Stimulated activated naive B cell treated with anti-CD40 and anti-IgM and Interleukin-4, amounts not matched to agents 10 μg/mL and 1 μg/mL and 100 μg/mL, for 72 hours (primary cell): Measurements from ENCODE around the gene ATRNL1.
"Not testable (repeated sequence)": the region's sequence is repeated elsewhere in the genome, so short reads cannot be mapped to it uniquely, and the experiment has no call there.

Experiments used
- ATAC-seq, 2 donors: fragments of 150-1000 bp; cut with Tn5 transposase; replicated peaks; 2 replicates each; pipeline ENCODE4 v1.10.0; 2021; ENCODE audit warnings: moderate library complexity in 1 of 2
- DNase-seq: peaks from one replicate; pipeline ENCODE4 v3.0.0; 2021
- H3K27ac Mint-ChIP-seq: one replicate; pipeline ENCODE4 v1.8.0; 2022; ENCODE audit warnings: mild to moderate bottlenecking, mixed read lengths
- H3K27me3 Mint-ChIP-seq, 2 donors: one replicate each; pipeline ENCODE4 v1.8.0; 2022; ENCODE audit warnings: mixed read lengths in 2 of 2
- H3K36me3 Mint-ChIP-seq, 2 donors: one replicate each; pipeline ENCODE4 v1.8.0; 2022; ENCODE audit warnings: mixed read lengths in 2 of 2, mild to moderate bottlenecking in 1 of 2
- H3K4me1 Mint-ChIP-seq, 2 donors: one replicate each; pipeline ENCODE4 v1.8.0; 2022; ENCODE audit warnings: mixed read lengths in 2 of 2, mild to moderate bottlenecking in 1 of 2
- H3K4me3 Mint-ChIP-seq, 2 donors: one replicate each; pipeline ENCODE4 v1.8.0; 2022; ENCODE audit warnings: mild to moderate bottlenecking in 2 of 2, mixed read lengths in 2 of 2, moderate library complexity in 1 of 2
- H3K9me3 Mint-ChIP-seq, 2 donors: one replicate each; pipeline ENCODE4 v1.8.0; 2022; ENCODE audit warnings: mixed read lengths in 2 of 2, mild to moderate bottlenecking in 1 of 2

ATRNL1 gene

GRCh38 chr10:115774721-115775120 lies 681.6 kb downstream of the ATRNL1 start:
- no peak overlapping the region for H3K4me3 Mint-ChIP-seq
- H3K27me3 Mint-ChIP-seq: no peaks in the 10 kb centered on the region
- H3K27ac Mint-ChIP-seq: no peak overlapping the region
- ATAC-seq (no peak), DNase-seq (no peak)
- no peaks in the 10 kb centered on the region for H3K4me1 Mint-ChIP-seq
- H3K9me3 Mint-ChIP-seq: peaks cover 0 to 2% of the 10 kb centered on the region in 2 donors
- H3K36me3 Mint-ChIP-seq: no peaks in the 10 kb centered on the region

GRCh38 chr10:115777646-115778045 lies 684.5 kb downstream of the ATRNL1 start:
- Mint-ChIP-seq H3K9me3 (peaks cover 0 to 4% of the 10 kb centered on the region in 2 donors), H3K27ac (no peak overlapping the region), H3K4me3 (no peak overlapping the region), H3K4me1 (no peaks in the 10 kb centered on the region), H3K36me3 (no peaks in the 10 kb centered on the region), H3K27me3 (no peaks in the 10 kb centered on the region)
- DNase-seq (no peak), ATAC-seq (no peak)

GRCh38 chr10:115790220-115790619 lies 697.1 kb downstream of the ATRNL1 start:
- H3K9me3 Mint-ChIP-seq: no peaks in the 10 kb centered on the region
- no peak for DNase-seq
- no peaks in the 10 kb centered on the region for H3K4me1 Mint-ChIP-seq
- no peak for ATAC-seq
- no peaks in the 10 kb centered on the region for H3K36me3 Mint-ChIP-seq
- no peak overlapping the region for H3K27ac Mint-ChIP-seq
- no peaks in the 10 kb centered on the region for H3K27me3 Mint-ChIP-seq
- no peak overlapping the region for H3K4me3 Mint-ChIP-seq

GRCh38 chr10:115795964-115796363 lies 702.8 kb downstream of the ATRNL1 start:
- DNase-seq (no peak), ATAC-seq (no peak)
- Mint-ChIP-seq H3K4me1 (no peaks in the 10 kb centered on the region), H3K4me3 (no peak overlapping the region), H3K27me3 (peaks cover 0 to 1% of the 10 kb centered on the region in 2 donors), H3K27ac (no peak overlapping the region), H3K9me3 (peaks cover 5% of the 10 kb centered on the region in 2 donors), H3K36me3 (no peaks in the 10 kb centered on the region)

- peaks cover 0 to 7% of the 10 kb centered on the region in 2 donors for H3K9me3 Mint-ChIP-seq
- H3K36me3 Mint-ChIP-seq: no peaks in the 10 kb centered on the region
- H3K27me3 Mint-ChIP-seq: peaks cover 0 to 9% of the 10 kb centered on the region in 2 donors
- no peak overlapping the region for H3K4me3 Mint-ChIP-seq
- DNase-seq: no peak
- ATAC-seq: no peak
- H3K4me1 Mint-ChIP-seq: no peaks in the 10 kb centered on the region
- H3K27ac Mint-ChIP-seq: no peak overlapping the region
These were observed 708.3 kb downstream of the ATRNL1 start for GRCh38 chr10:115801457-115801856.

GRCh38 chr10:115801992-115802391 lies 708.8 kb downstream of the ATRNL1 start:
- ATAC-seq: no peak
- no peak overlapping the region for H3K4me3 Mint-ChIP-seq
- no peaks in the 10 kb centered on the region for H3K36me3 Mint-ChIP-seq
- peaks cover 0 to 9% of the 10 kb centered on the region in 2 donors for H3K27me3 Mint-ChIP-seq
- DNase-seq: no peak
- H3K27ac Mint-ChIP-seq: no peak overlapping the region
- no peaks in the 10 kb centered on the region for H3K4me1 Mint-ChIP-seq
- H3K9me3 Mint-ChIP-seq: peaks cover 0 to 7% of the 10 kb centered on the region in 2 donors

- H3K4me1 Mint-ChIP-seq: no peaks in the 10 kb centered on the region
- ATAC-seq (no peak), DNase-seq (no peak)
- H3K27ac Mint-ChIP-seq: no peak overlapping the region
- no peak overlapping the region for H3K4me3 Mint-ChIP-seq
- H3K27me3 Mint-ChIP-seq: peaks cover 0 to 9% of the 10 kb centered on the region in 2 donors
- peaks cover 0 to 5% of the 10 kb centered on the region in 2 donors for H3K9me3 Mint-ChIP-seq
- no peaks in the 10 kb centered on the region for H3K36me3 Mint-ChIP-seq
These were observed 709.7 kb downstream of the ATRNL1 start for GRCh38 chr10:115802911-115803310.

GRCh38 chr10:115814542-115814941 lies 721.4 kb downstream of the ATRNL1 start:
- H3K4me3 Mint-ChIP-seq: no peak overlapping the region

GRCh38 chr10:115818012-115818411 lies 724.8 kb downstream of the ATRNL1 start:
- no peaks in the 10 kb centered on the region for H3K36me3 Mint-ChIP-seq
- no peak overlapping the region for H3K4me3 Mint-ChIP-seq
- H3K27ac Mint-ChIP-seq: no peak overlapping the region
- peaks cover 0 to 4% of the 10 kb centered on the region in 2 donors for H3K9me3 Mint-ChIP-seq
- ATAC-seq (no peak), DNase-seq (no peak)
- no peaks in the 10 kb centered on the region for H3K27me3 Mint-ChIP-seq
- H3K4me1 Mint-ChIP-seq: no peaks in the 10 kb centered on the region

More at GRCh38 chr10:115814542-115814941, 721.4 kb downstream of the ATRNL1 start:
- Mint-ChIP-seq H3K27me3 (no peaks in the 10 kb centered on the region), H3K4me1 (no peaks in the 10 kb centered on the region), H3K27ac (no peak overlapping the region), H3K9me3 (peaks cover 0 to 1% of the 10 kb centered on the region in 2 donors), H3K36me3 (no peaks in the 10 kb centered on the region)
- DNase-seq (no peak), ATAC-seq (no peak)

GRCh38 chr10:115826396-115826795 lies 733.2 kb downstream of the ATRNL1 start:
- no peaks in the 10 kb centered on the region for H3K4me1 Mint-ChIP-seq
- H3K27me3 Mint-ChIP-seq: no peaks in the 10 kb centered on the region
- DNase-seq (no peak), ATAC-seq (no peak)
- H3K4me3 Mint-ChIP-seq: no peak overlapping the region
- peaks cover 0 to 6% of the 10 kb centered on the region in 2 donors for H3K9me3 Mint-ChIP-seq
- no peak overlapping the region for H3K27ac Mint-ChIP-seq
- H3K36me3 Mint-ChIP-seq: no peaks in the 10 kb centered on the region

GRCh38 chr10:115827231-115828009 lies 734.3 kb downstream of the ATRNL1 start:
- H3K4me1 Mint-ChIP-seq: no peaks in the 10 kb centered on the region
- peaks cover 0 to 3% of the 10 kb centered on the region in 2 donors for H3K9me3 Mint-ChIP-seq
- H3K36me3 Mint-ChIP-seq: no peaks in the 10 kb centered on the region
- no peak overlapping the region for H3K4me3 Mint-ChIP-seq
- no peak overlapping the region for H3K27ac Mint-ChIP-seq
- no peak for DNase-seq
- no peak for ATAC-seq
- H3K27me3 Mint-ChIP-seq: no peaks in the 10 kb centered on the region

- not testable (repeated sequence) for DNase-seq, H3K27ac Mint-ChIP-seq, H3K9me3 Mint-ChIP-seq, H3K4me3 Mint-ChIP-seq, H3K27me3 Mint-ChIP-seq, H3K4me1 Mint-ChIP-seq, ATAC-seq, H3K36me3 Mint-ChIP-seq
These were observed 735.0 kb downstream of the ATRNL1 start for GRCh38 chr10:115828182-115828581.

- no peaks in the 10 kb centered on the region for H3K4me1 Mint-ChIP-seq
- H3K36me3 Mint-ChIP-seq: no peaks in the 10 kb centered on the region
- DNase-seq (no peak), ATAC-seq (no peak)
- H3K27ac Mint-ChIP-seq: no peak overlapping the region
- H3K4me3 Mint-ChIP-seq: no peak overlapping the region
- H3K27me3 Mint-ChIP-seq: no peaks in the 10 kb centered on the region
- peaks cover 0 to 3% of the 10 kb centered on the region in 2 donors for H3K9me3 Mint-ChIP-seq
These were observed 736.5 kb downstream of the ATRNL1 start for GRCh38 chr10:115829521-115830205.

- Mint-ChIP-seq H3K9me3 (no peaks in the 10 kb centered on the region), H3K27ac (no peak overlapping the region), H3K4me1 (no peaks in the 10 kb centered on the region), H3K4me3 (no peak overlapping the region), H3K36me3 (no peaks in the 10 kb centered on the region), H3K27me3 (no peaks in the 10 kb centered on the region)
- DNase-seq (no peak), ATAC-seq (no peak)
These were observed 737.3 kb downstream of the ATRNL1 start for GRCh38 chr10:115830265-115830970.
